Adrenal gland (tissue), 5 donors: ENCODE measurements around the gene OR3A2.

ENCODE experiments used
- CTCF ChIP-seq, 6 experiments: fragments of 450-650 bp in 4 of 6; fragments of 200-600 bp in 2 of 6; sonication (generic) in 1 of 6; IDR thresholded peaks; 1 replicate in 5 of 6; 2 replicates in 1 of 6; pipeline versions ENCODE4 v1.5.1 to v1.8.0; 2016 to 2021; ENCODE audit warnings: antibody characterized with exemption in 6 of 6, mild to moderate bottlenecking in 2 of 6, moderate library complexity in 1 of 6
- POLR2A ChIP-seq, 2 donors: fragments of 450-650 bp; IDR thresholded peaks; one replicate each; pipeline ENCODE4 v1.6.1; 2017; ENCODE audit warnings: antibody characterized with exemption in 2 of 2, mild to moderate bottlenecking in 2 of 2, moderate library complexity in 1 of 2
- donor health status: DM: no; HTN: no; CAD: no.

GRCh38 chr17:3276126-3276525, 110.0 kb downstream of the OR3A2 start:
- no peak for TF ChIP-seq CTCF (IDR thresholded peaks at IDR 0.05)
- TF ChIP-seq POLR2A (IDR thresholded peaks at IDR 0.05): no peak
